ENCODE measurements around the gene DGKQ.

Gene DGKQ

GRCh38 chr4:952881-953573, 20.3 kb downstream of the DGKQ start:
- DNase-seq (ENCODE audit: low read depth, low spot score) = no peak
- TF ChIP-seq CTCF (IDR thresholded peaks at IDR 0.05; ENCODE audit: low read depth, low read length) = no peak
- no peak overlapping the region for H3K4me3 ChIP-seq (ENCODE audit: low read depth, low read length)
- in situ Hi-C loops (cut with HindIII; ENCODE audit: low sequenced_read_pairs) = no loop called here

GRCh38 chr4:951594-952468, 21.5 kb downstream of the DGKQ start:
- no peak for DNase-seq (ENCODE audit: low read depth, low spot score)
- TF ChIP-seq CTCF (IDR thresholded peaks at IDR 0.05; ENCODE audit: low read depth, low read length) = no peak
- H3K4me3 ChIP-seq (ENCODE audit: low read depth, low read length) = no peak overlapping the region
- in situ Hi-C loops (cut with HindIII; ENCODE audit: low sequenced_read_pairs) = no loop called here

- TF ChIP-seq CTCF (IDR thresholded peaks at IDR 0.05; ENCODE audit: low read depth, low read length) = no peak
- no peak for DNase-seq (ENCODE audit: low read depth, low spot score)
- in situ Hi-C loops (cut with HindIII; ENCODE audit: low sequenced_read_pairs) = no loop called here
- no peak overlapping the region for H3K4me3 ChIP-seq (ENCODE audit: low read depth, low read length)
These were observed 22.2 kb downstream of the DGKQ start for GRCh38 chr4:951186-951585.

GRCh38 chr4:950136-951020, 23.0 kb downstream of the DGKQ start:
- DNase-seq (ENCODE audit: low read depth, low spot score) = no peak
- no peak for TF ChIP-seq CTCF (IDR thresholded peaks at IDR 0.05; ENCODE audit: low read depth, low read length)
- in situ Hi-C loops (cut with HindIII; ENCODE audit: low sequenced_read_pairs) = no loop called here
- no peak overlapping the region for H3K4me3 ChIP-seq (ENCODE audit: low read depth, low read length)

GRCh38 chr4:949656-950055, 23.7 kb downstream of the DGKQ start:
- H3K4me3 ChIP-seq (ENCODE audit: low read depth, low read length) = no peak overlapping the region
- no peak for DNase-seq (ENCODE audit: low read depth, low spot score)
- no peak for TF ChIP-seq CTCF (IDR thresholded peaks at IDR 0.05; ENCODE audit: low read depth, low read length)
- in situ Hi-C loops (cut with HindIII; ENCODE audit: low sequenced_read_pairs) = no loop called here

GRCh38 chr4:948936-949300, 24.5 kb downstream of the DGKQ start:
- in situ Hi-C loops (cut with HindIII; ENCODE audit: low sequenced_read_pairs) = no loop called here
- H3K4me3 ChIP-seq (ENCODE audit: low read depth, low read length) = no peak overlapping the region
- no peak for TF ChIP-seq CTCF (IDR thresholded peaks at IDR 0.05; ENCODE audit: low read depth, low read length)
- DNase-seq (ENCODE audit: low read depth, low spot score) = no peak
